ENCODE data around the gene ZNF100. TPM values are rescaled to one million over a fixed set of nuclear protein-coding genes. Genes with fewer than 3 reads are reported as not detected.

ZNF100 gene
- polyA plus RNA-seq, 1 of the 3 experiments (the other 2 are of a cell fraction) = 1.1 TPM

DNA sequence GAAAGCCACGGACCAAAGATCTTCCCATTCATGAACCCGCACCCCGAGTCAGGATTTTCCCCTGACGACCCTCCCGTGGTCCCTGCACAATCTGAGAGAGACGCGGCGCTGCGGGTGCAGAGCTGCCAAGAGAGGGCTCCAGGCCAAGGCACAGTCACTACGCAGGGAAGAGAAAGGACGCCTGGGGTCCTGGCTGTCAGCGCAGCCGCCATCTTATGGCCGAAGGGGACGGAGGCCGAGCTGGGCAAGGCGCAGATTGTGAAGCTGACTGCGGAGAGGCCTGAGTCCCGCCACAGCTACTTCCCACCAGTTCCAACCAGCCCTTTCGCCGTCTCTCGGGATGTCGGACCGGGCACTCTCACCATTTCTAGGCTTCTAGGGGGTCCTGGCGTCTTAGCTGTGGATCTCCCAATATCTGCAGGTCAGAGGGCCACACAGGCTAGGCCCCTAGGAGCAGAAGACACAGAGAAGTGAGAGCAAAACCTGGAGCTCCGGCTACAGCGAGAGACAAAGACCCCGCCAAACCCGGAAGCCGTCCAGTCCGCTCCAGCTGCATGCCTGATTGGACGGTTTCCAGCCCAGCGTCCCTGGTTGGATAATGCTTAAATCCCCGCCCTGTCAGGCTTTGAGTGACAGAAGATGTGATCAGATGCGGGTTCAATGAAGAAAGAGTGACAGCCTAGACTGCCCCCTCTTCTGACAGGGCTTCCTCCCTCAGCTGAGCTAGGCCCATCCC, at the start of gene ZNF100 (continued):
- TF ChIP-seq, protein P1, sequence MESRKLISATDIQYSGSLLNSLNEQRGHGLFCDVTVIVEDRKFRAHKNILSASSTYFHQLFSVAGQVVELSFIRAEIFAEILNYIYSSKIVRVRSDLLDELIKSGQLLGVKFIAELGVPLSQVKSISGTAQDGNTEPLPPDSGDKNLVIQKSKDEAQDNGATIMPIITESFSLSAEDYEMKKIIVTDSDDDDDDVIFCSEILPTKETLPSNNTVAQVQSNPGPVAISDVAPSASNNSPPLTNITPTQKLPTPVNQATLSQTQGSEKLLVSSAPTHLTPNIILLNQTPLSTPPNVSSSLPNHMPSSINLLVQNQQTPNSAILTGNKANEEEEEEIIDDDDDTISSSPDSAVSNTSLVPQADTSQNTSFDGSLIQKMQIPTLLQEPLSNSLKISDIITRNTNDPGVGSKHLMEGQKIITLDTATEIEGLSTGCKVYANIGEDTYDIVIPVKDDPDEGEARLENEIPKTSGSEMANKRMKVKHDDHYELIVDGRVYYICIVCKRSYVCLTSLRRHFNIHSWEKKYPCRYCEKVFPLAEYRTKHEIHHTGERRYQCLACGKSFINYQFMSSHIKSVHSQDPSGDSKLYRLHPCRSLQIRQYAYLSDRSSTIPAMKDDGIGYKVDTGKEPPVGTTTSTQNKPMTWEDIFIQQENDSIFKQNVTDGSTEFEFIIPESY (IDR thresholded peaks at IDR 0.05; ENCODE audit: borderline replicate concordance, low read depth) = no peak
- TF ChIP-seq ELF1 (IDR thresholded peaks at IDR 0.05) (peak; percentile 75), TCF12 (IDR thresholded peaks at IDR 0.05) (no peak), FOSL2 (IDR thresholded peaks at IDR 0.05; ENCODE audit: borderline replicate concordance, low read depth) (no peak), GATA2 (CRISPR knock-in tag; IDR thresholded peaks at IDR 0.05) (no peak), CHD2 (IDR thresholded peaks at IDR 0.05; ENCODE audit: low read length, partially characterized antibody) (peak; percentile 40)
- TF ChIP-seq, protein P2, sequence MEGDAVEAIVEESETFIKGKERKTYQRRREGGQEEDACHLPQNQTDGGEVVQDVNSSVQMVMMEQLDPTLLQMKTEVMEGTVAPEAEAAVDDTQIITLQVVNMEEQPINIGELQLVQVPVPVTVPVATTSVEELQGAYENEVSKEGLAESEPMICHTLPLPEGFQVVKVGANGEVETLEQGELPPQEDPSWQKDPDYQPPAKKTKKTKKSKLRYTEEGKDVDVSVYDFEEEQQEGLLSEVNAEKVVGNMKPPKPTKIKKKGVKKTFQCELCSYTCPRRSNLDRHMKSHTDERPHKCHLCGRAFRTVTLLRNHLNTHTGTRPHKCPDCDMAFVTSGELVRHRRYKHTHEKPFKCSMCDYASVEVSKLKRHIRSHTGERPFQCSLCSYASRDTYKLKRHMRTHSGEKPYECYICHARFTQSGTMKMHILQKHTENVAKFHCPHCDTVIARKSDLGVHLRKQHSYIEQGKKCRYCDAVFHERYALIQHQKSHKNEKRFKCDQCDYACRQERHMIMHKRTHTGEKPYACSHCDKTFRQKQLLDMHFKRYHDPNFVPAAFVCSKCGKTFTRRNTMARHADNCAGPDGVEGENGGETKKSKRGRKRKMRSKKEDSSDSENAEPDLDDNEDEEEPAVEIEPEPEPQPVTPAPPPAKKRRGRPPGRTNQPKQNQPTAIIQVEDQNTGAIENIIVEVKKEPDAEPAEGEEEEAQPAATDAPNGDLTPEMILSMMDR (IDR thresholded peaks at IDR 0.05) = no peak; the same call in 1 of the 2 replicates
- TF ChIP-seq, protein P3, sequence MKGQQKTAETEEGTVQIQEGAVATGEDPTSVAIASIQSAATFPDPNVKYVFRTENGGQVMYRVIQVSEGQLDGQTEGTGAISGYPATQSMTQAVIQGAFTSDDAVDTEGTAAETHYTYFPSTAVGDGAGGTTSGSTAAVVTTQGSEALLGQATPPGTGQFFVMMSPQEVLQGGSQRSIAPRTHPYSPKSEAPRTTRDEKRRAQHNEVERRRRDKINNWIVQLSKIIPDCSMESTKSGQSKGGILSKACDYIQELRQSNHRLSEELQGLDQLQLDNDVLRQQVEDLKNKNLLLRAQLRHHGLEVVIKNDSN (IDR thresholded peaks at IDR 0.05; ENCODE audit: borderline replicate concordance, low read depth) = 0 out of 2 replicates have a peak, but pooled peaks have one; percentile 11

DNA sequence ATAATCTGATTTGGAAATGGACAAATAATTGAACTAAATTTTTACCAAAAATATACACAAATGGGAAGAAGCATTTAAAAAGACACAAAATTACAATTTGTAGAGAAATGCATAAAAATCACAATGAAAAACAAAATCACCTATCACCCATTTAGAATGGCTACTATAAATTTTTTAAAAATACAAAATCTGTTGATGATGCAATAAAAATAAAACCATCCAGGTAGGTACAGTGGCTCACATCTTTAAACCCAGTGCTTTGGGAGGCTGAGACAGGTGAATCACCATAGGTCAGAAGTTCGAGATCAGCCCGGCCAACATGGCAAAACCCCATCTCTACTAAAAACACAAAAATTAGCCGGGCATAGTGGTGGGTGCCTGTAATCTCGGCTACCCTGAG, 45.1 kb upstream of the ZNF100 start:
- H3K27me3 ChIP-seq (ENCODE audit: insufficient read depth) = no peaks in the 10 kb centered on the region
- no peaks in the 10 kb centered on the region for H3F3A ChIP-seq (replicated peaks; ENCODE audit: insufficient read depth)
- no peak overlapping the region for H3K9ac ChIP-seq
- no peaks in the 10 kb centered on the region for H3K79me2 ChIP-seq (ENCODE audit: insufficient read depth)
- H2AFZ ChIP-seq (ENCODE audit: low read depth) = no peak overlapping the region
- H3K4me2 ChIP-seq = no peak overlapping the region
- H3K4me1 ChIP-seq (ENCODE audit: control insufficient read depth in 1 of 2, insufficient read depth in 2 of 2, low read depth in 1 of 2, low read length in 1 of 2) = no peaks in the 10 kb centered on the region
- CTCF ChIA-PET = no interaction called here
- H3K4me3 ChIP-seq (ENCODE audit: low read depth in 2 of 2, low read length in 1 of 2) = no peak overlapping the region
- no peak overlapping the region for H3K27ac ChIP-seq (ENCODE audit: low read depth in 2 of 2, low read length in 1 of 2)
- no peaks in the 10 kb centered on the region for H3K9me2 ChIP-seq
- WGBS (ENCODE audit: low lambda C conversion rate) = 91% methylated on average over 4 of the region's 4 CpGs
- peaks cover 63% of the 10 kb centered on the region for H3K9me3 ChIP-seq
- DNase-seq = no peak
- peaks cover 59 to 99% of the 10 kb centered on the region in 2 experiments for H3K36me3 ChIP-seq (replicated peaks in 1 of 2; ENCODE audit: control insufficient read depth in 1 of 2, insufficient read depth in 2 of 2, low read length in 1 of 2)
- POLR2A ChIA-PET = no interaction called here
- no peaks in the 10 kb centered on the region for H4K20me1 ChIP-seq (ENCODE audit: insufficient read depth)
- TF ChIP-seq MXI1 (IDR thresholded peaks at IDR 0.05; ENCODE audit: low read depth, low read length) (no peak), FOXM1 (IDR thresholded peaks at IDR 0.05; ENCODE audit: low read depth) (no peak), NRF1 (IDR thresholded peaks at IDR 0.05; ENCODE audit: low read depth, low read length) (no peak), GATA2 (CRISPR knock-in tag; IDR thresholded peaks at IDR 0.05) (no peak), GABPA (IDR thresholded peaks at IDR 0.05; ENCODE audit: low read depth) (no peak), RFX5 (IDR thresholded peaks at IDR 0.05; ENCODE audit: low read length) (no peak), RAD21 (IDR thresholded peaks at IDR 0.05; ENCODE audit: low read length) (no peak), FOXJ3 (CRISPR knock-in tag; IDR thresholded peaks at IDR 0.05) (no peak), EP300 (IDR thresholded peaks at IDR 0.05; ENCODE audit: borderline replicate concordance in 1 of 2, low read depth in 1 of 2, low read length in 1 of 2) (no peak), RCOR1 (IDR thresholded peaks at IDR 0.05; ENCODE audit: low read length) (no peak)
- TF ChIP-seq, protein P1 (IDR thresholded peaks at IDR 0.05; ENCODE audit: borderline replicate concordance, low read depth) = no peak
- TF ChIP-seq, protein P2 (IDR thresholded peaks at IDR 0.05) = no peak
- TF ChIP-seq, protein P4, sequence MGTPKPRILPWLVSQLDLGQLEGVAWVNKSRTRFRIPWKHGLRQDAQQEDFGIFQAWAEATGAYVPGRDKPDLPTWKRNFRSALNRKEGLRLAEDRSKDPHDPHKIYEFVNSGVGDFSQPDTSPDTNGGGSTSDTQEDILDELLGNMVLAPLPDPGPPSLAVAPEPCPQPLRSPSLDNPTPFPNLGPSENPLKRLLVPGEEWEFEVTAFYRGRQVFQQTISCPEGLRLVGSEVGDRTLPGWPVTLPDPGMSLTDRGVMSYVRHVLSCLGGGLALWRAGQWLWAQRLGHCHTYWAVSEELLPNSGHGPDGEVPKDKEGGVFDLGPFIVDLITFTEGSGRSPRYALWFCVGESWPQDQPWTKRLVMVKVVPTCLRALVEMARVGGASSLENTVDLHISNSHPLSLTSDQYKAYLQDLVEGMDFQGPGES (IDR thresholded peaks at IDR 0.05; ENCODE audit: low read depth, low read length) = no peak
- TF ChIP-seq, protein P5, sequence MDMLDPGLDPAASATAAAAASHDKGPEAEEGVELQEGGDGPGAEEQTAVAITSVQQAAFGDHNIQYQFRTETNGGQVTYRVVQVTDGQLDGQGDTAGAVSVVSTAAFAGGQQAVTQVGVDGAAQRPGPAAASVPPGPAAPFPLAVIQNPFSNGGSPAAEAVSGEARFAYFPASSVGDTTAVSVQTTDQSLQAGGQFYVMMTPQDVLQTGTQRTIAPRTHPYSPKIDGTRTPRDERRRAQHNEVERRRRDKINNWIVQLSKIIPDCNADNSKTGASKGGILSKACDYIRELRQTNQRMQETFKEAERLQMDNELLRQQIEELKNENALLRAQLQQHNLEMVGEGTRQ (IDR thresholded peaks at IDR 0.05; ENCODE audit: borderline replicate concordance, low read depth, low read length) = no peak

All from SK-N-SH (cell line).